Activated T-helper 1 cell treated with anti-CD3 and anti-CD28 coated beads, Interleukin-12 subunit alpha, Interleukin-12 subunit beta, Interleukin-2, Interleukin-4 antibody, amounts not matched to agents 30 ng/mL and 10 ng/mL and 1 ng/mL, durations not matched to agents 14 hours and 24 hours and 36 hours (primary cell): ENCODE data around the gene PCID2. TPM values are rescaled to one million over a fixed set of nuclear protein-coding genes. Genes with fewer than 3 reads are reported as not detected.
"Not testable (repeated sequence)": the region's sequence is repeated elsewhere in the genome, so short reads cannot be mapped to it uniquely, and the experiment has no call there.

Source experiments
- DNase-seq: peaks from one replicate; pipeline ENCODE4 v3.0.0; 2021; ENCODE audit warnings: low spot score
- H3K27ac Mint-ChIP-seq: one replicate; pipeline ENCODE4 v1.8.0; 2021; ENCODE audit warnings: mild to moderate bottlenecking, mixed read lengths
- H3K27me3 Mint-ChIP-seq: one replicate; pipeline ENCODE4 v1.8.0; 2022; ENCODE audit warnings: mild to moderate bottlenecking, moderate library complexity, mixed read lengths; ENCODE audit not compliant: insufficient read depth
- H3K36me3 Mint-ChIP-seq: one replicate; pipeline ENCODE4 v1.8.0; 2021; ENCODE audit warnings: low read depth, mixed read lengths
- H3K4me1 Mint-ChIP-seq: one replicate; pipeline ENCODE4 v1.8.0; 2021; ENCODE audit warnings: low read depth, mixed read lengths
- H3K4me3 Mint-ChIP-seq: one replicate; pipeline ENCODE4 v1.8.0; 2021; ENCODE audit warnings: mild to moderate bottlenecking, moderate library complexity, mixed read lengths
- H3K9me3 Mint-ChIP-seq: one replicate; pipeline ENCODE4 v1.8.0; 2021; ENCODE audit warnings: mixed read lengths
- intact Hi-C: fragments of 100-400 bp; cut with micrococcal nuclease; formaldehyde crosslinking; loops from one replicate; pipeline ENCODE4 v1.15.1; 2024
- total RNA-seq: library from RNA; stranded (reverse); gene quantifications from 2 replicates; pipeline ENCODE4 v1.2.3, GENCODE V29; 2022

PCID2 gene
- total RNA-seq, 1 donor from 2014 or later, result 71.5 TPM

DNA sequence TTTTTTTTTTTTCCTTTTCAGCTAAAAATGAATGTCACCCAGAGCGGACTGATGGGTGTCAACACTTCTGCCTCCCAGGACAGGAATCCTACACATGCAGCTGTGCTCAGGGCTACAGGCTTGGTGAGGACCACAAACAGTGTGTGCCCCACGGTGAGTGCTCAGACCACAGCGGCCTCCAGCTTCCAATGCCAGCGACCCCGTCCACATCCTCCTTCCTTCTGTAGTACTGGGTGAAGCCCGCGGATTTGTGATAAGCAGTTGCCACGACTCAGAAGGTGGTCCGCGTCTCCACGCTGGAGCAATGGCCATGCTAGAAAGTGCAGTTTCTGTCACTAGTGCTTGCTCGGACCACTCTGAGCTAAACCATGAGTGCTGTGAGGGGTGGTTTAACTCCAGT lies 44.0 kb downstream of the PCID2 start:
- Mint-ChIP-seq H3K4me1 (peaks cover 21% of the 10 kb centered on the region), H3K4me3 (no peak overlapping the region), H3K27ac (no peak overlapping the region), H3K36me3 (peaks cover 10% of the 10 kb centered on the region), H3K9me3 (no peaks in the 10 kb centered on the region), H3K27me3 (no peaks in the 10 kb centered on the region)
- intact Hi-C loops, result no loop called here
- DNase-seq, result no peak

DNA sequence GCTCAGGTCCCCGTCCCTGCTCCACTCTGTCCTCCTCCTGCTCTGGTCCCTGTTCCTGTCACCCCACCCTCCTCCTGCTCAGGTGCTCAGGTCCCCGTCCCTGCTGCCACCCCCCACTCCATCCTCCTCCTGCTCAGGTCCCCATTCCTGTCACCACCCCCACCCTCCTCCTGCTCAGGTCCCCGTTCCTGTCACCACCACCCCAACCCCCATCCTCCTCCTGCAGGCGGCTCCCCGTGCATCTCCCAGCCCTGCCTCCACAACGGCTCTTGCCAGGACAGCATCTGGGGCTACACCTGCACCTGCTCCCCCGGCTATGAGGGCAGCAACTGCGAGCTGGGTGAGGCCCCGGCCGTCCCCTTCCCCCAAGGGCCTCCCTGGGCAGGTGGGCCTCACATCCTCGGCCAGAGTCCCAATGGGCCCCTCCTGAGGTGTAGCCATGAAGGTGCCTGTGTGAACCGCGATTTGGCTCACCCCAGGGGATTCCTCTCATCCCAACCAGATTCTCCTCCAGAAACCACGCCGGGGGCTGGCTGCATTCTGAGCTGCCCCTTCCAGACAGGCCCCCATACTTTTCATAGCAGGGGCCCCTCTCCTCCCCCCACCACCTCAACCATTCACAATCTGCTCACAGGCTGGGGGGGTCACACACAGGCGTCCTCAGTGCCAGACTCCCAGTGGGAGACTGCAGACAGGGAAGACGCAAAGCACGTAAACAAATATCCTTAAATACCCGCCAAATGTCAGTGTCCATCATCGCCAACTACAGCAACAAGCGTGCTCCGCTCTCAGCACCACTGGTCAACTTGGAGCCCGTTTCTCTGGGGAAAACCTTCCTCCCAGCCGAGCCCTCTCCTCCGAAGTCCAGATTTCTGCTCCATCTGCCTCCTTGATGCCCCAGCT lies 45.4 kb downstream of the PCID2 start:
- Mint-ChIP-seq H3K36me3 (peaks cover 3% of the 10 kb centered on the region), H3K4me3 (peak overlapping the region; percentile 15), H3K27ac (peak overlapping the region; percentile 23), H3K9me3 (no peaks in the 10 kb centered on the region), H3K4me1 (peaks cover 21% of the 10 kb centered on the region), H3K27me3 (no peaks in the 10 kb centered on the region)
- no peak for DNase-seq
- intact Hi-C loops, result no loop called here

DNA sequence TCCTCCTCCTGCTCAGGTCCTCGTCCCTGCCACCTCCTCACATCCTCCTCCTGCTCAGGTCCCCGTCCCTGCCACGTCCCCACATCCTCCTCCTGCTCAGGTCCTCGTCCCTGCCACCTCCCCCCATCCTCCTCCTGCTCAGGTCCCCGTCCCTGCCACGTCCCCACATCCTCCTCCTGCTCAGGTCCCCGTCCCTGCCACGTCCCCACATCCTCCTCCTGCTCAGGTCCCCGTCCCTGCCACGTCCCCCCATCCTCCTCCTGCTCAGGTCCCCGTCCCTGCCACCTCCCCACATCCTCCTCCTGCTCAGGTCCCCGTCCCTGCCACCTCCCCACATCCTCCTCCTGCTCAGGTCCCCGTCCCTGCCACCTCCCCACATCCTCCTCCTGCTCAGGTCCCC lies 46.5 kb downstream of the PCID2 start:
- H3K27ac Mint-ChIP-seq, H3K9me3 Mint-ChIP-seq, H3K4me3 Mint-ChIP-seq, H3K36me3 Mint-ChIP-seq, H3K27me3 Mint-ChIP-seq, intact Hi-C loops, DNase-seq: not testable (repeated sequence)
- H3K4me1 Mint-ChIP-seq, result peaks cover 21% of the 10 kb centered on the region

DNA sequence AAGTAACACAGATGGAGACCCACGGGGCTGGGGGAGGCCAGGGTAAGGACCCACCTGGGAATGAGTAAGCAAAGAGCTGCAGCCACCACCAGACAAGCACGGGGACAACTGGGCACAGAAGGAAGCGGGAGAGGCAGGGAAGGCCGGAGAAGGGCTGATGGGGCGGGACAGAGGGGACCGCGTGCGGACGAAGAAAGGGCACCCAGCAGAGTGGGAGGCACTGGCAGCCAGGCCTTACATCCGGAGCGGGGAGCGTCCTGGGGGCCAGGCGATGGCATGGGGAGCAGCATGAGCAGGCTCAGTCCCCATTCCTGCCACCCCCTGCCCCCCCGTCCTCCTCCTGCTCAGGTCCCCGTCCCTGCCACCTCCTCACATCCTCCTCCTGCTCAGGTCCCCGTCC lies 47.0 kb downstream of the PCID2 start:
- Mint-ChIP-seq H3K4me1 (peaks cover 21% of the 10 kb centered on the region), H3K9me3 (peaks cover 9% of the 10 kb centered on the region), H3K36me3 (no peaks in the 10 kb centered on the region), H3K27ac (peak overlapping the region; percentile 72), H3K4me3 (peak overlapping the region; percentile 45), H3K27me3 (peaks cover 10% of the 10 kb centered on the region)
- no peak for DNase-seq
- intact Hi-C loops, result no loop called here

DNA sequence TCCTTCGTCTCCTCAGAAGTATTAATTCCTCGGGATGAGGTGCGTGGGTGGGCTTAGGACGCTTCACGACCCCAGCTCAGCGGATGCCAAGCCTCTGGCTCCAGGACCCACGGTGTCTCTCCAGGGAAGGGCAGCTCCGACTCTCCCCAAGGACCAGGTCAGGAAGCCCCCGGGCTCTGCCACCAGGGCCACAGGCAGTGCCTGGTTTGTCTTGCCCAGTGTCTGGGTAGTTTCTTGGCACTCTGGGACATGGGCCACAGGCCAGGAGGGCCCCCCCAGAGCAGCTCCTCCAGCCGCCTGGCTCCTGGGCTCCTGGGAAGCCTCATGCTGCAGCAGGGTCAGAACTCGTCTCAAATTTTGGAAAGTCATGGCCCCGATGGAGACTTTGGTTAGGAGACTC lies 47.5 kb downstream of the PCID2 start:
- Mint-ChIP-seq H3K4me3 (peak overlapping the region; percentile 45), H3K27ac (peak overlapping the region; percentile 72), H3K36me3 (no peaks in the 10 kb centered on the region), H3K4me1 (peaks cover 21% of the 10 kb centered on the region), H3K9me3 (peaks cover 14% of the 10 kb centered on the region), H3K27me3 (peaks cover 10% of the 10 kb centered on the region)
- DNase-seq, result no peak
- intact Hi-C loops, result no loop called here

DNA sequence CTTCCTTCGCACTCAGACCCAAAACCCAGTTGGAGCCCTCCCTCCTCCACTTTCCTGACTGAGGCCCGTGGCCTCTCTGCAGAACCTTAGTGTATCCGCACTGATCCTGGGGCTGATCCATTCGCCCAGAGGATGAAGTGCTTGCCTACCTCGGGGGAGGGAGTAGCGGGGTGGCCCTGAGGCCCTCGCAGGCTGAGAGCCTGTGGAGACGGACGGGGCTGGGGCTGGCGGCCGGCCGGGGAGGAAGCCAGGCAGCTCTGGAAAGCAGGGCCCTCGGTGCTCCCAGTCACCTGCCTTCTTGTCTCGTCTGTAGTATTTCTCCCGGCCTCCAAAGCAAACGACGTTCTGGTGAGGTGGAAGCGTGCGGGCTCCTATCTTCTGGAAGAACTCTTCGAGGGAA lies 48.8 kb downstream of the PCID2 start:
- H3K27me3 Mint-ChIP-seq, result peaks cover 12% of the 10 kb centered on the region
- H3K27ac Mint-ChIP-seq, result no peak overlapping the region
- intact Hi-C loops, result no loop called here
- peaks cover 25% of the 10 kb centered on the region for H3K4me1 Mint-ChIP-seq
- H3K4me3 Mint-ChIP-seq, result no peak overlapping the region
- H3K36me3 Mint-ChIP-seq, result peaks cover 3% of the 10 kb centered on the region
- H3K9me3 Mint-ChIP-seq, result peaks cover 27% of the 10 kb centered on the region
- DNase-seq, result no peak

DNA sequence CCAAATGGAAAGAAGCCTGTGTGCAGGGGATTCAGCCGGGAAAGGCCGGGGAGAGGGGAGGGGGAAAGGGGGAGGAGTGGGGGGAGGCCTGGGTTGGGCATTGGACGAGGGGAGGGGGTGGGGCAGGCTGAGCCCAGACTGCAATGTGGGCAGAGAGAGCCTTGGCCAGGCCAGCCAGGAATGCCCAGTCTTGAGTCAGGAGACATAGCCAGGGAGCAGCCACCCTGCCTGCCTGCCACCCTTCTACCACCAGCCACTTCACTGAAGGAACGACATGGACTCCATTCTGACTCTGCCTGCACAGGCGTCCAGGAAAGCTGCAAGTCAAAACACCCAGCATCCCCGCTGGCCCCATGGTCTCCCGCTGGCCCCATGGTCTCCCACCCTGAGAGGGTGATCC lies 49.5 kb downstream of the PCID2 start:
- Mint-ChIP-seq H3K4me1 (peaks cover 28% of the 10 kb centered on the region), H3K9me3 (peaks cover 29% of the 10 kb centered on the region)
- intact Hi-C loops, result no loop called here

DNA sequence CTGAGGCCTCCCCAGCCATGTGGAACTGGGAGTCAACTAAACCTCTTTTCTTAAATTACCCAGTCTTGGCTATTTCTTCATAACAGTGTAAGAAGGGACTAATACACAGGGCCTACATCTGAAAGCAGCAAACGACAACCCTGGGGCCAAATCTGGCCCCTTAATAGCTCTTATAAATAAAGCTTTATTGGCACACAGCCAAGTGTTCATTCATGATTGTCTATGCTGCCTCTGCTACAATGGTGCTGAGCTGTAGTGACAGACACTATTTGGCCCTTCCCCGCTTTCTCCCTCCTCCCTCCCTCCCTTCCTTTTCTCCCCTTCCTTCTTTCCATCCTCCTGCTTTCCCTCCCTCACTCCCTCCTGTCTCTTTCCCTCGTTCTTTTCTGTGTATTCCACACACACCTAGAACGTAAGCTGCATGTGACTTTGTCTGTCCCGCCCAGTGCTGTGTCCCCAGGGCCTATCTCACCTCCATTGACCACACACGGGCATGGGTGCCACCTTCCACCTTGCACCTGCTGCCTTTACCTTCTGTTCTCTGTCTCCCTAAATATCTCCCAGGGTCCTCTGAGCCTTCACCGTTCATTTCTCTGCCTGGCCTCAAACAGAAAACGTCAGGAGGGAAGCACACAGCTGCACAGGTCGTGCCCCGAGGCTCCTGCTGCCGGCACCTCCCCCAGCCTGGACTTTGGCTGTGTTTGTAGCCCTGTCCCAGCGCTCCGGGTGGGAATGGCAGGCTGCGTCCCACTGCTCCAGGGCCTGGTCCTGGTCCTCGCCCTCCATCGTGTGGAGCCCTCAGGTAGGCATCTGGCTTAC lies 50.3 kb downstream of the PCID2 start, which contains the start of gene PROZ:
TSS of gene PROZ (plus strand) at position 720 of the 819 bp plus-strand sequence. CDS start at position 733, 13 bp downstream.
- intact Hi-C loops, result no loop called here
- H3K36me3 Mint-ChIP-seq, result peaks cover 3% of the 10 kb centered on the region
- H3K4me3 Mint-ChIP-seq, result no peak within 1 kb of the TSS
- H3K9me3 Mint-ChIP-seq, result peaks cover 29% of the 10 kb centered on the region
- DNase-seq, result no peak
- peaks cover 16% of the 10 kb centered on the region for H3K27me3 Mint-ChIP-seq
- no peak within 1 kb of the TSS for H3K27ac Mint-ChIP-seq
- peaks cover 24% of the 10 kb centered on the region for H3K4me1 Mint-ChIP-seq

More for the DNA sequence above, 49.5 kb downstream of the PCID2 start:
- Mint-ChIP-seq H3K27ac (no peak overlapping the region), H3K4me3 (no peak overlapping the region), H3K36me3 (peaks cover 3% of the 10 kb centered on the region), H3K27me3 (peaks cover 12% of the 10 kb centered on the region)
- DNase-seq, result no peak

DNA sequence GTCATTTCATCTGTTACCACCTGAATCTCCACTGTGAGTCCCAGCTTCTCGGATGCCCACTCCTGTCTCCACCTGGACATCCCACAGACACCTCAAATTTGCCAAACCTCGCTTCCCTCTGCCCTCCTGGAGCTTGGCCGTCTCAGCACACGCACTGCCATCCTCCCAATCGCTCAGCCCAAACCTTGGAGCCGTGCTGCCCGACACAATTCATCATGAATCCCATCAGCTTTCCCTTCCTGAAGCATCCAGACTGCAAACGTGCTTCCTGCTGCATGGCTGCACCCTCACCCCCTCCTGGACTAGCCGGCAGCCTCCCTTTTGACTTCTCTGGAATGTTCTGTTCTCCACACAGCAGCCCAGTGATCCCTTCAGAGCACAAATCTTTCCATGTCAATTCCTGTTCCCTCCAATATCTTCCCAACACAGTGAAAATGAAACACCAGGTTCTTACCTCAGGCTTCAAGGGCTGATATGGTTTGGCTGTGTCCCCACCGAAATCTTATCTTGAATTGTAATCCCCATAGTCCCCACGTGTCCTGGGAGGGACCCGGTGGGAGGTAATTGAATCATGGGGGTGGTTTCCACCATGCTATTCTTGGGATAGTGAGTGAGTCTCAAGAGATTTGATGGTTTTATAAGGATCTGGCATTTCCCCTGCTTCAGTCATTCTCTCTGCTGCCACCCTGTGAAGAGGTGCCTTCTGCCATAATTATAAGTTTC lies 51.1 kb downstream of the PCID2 start:
- H3K4me3 Mint-ChIP-seq, result no peak overlapping the region
- no peak for DNase-seq
- intact Hi-C loops, result no loop called here
- peaks cover 29% of the 10 kb centered on the region for H3K4me1 Mint-ChIP-seq
- H3K36me3 Mint-ChIP-seq, result peaks cover 3% of the 10 kb centered on the region
- H3K27me3 Mint-ChIP-seq, result peaks cover 20% of the 10 kb centered on the region
- H3K27ac Mint-ChIP-seq, result peak overlapping the region; percentile 5
- H3K9me3 Mint-ChIP-seq, result peaks cover 29% of the 10 kb centered on the region

DNA sequence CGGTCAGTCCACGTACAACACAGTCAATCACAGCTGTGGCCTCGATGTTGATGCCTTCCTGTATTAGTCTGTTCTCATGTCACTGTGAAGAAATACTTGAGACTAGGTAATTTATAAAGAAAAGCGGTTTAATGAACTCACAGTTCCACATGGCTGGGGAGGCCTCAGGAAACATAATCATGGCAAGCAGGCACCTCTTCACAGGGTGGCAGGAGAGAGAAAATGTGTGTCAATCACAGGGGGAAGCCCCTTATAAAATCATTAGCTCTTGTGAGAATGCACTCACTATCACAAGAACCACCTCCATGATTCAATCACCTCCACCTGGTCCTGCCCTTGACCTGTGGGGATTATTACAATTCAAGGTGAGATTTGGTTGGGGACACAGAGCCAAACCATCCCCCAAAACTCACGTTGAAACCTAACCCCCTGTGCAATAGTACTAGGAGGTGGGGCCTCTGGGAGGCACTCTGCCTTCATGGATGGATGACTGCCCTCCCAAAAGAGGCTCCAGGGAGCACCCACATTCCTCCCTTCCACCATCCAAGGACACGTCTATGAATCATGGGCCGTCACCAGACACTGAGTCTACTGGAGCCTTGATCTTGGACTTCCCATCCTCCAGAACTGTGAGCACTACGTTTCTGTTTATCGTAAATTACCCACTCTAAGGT lies 52.4 kb downstream of the PCID2 start:
- peaks cover 29% of the 10 kb centered on the region for H3K9me3 Mint-ChIP-seq
- no peak overlapping the region for H3K4me3 Mint-ChIP-seq
- no peak for DNase-seq
- no peak overlapping the region for H3K27ac Mint-ChIP-seq
- intact Hi-C loops, result no loop called here
- peaks cover 29% of the 10 kb centered on the region for H3K27me3 Mint-ChIP-seq
- peaks cover 3% of the 10 kb centered on the region for H3K36me3 Mint-ChIP-seq
- H3K4me1 Mint-ChIP-seq, result peaks cover 29% of the 10 kb centered on the region

DNA sequence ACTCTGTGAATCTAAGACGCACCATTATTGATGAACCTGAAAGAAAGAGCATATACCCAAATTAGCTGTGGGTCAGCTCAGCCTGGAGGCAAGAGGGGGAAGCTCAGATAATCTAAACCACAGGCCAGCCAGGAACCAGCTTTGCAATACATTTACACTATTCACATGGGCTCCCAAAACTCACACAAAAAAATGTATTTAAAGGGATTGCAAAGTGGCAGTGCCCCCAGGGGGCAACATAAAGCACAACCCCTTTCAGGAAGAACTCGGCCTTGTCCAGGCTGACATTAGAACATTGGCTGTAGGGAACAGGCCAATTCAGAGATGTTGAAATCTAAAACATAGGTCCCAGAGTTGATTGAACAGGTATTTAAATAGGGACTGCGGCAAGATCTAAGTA lies 53.3 kb downstream of the PCID2 start:
- Mint-ChIP-seq H3K36me3 (peaks cover 3% of the 10 kb centered on the region), H3K4me1 (peaks cover 22% of the 10 kb centered on the region), H3K4me3 (no peak overlapping the region), H3K27me3 (peaks cover 32% of the 10 kb centered on the region), H3K9me3 (peaks cover 29% of the 10 kb centered on the region), H3K27ac (peak overlapping the region; percentile 79)
- intact Hi-C loops, result no loop called here
- no peak for DNase-seq
